Heart left ventricle (tissue), 16 donors: ENCODE data around the gene SLC5A12. TPM values are rescaled to one million over a fixed set of nuclear protein-coding genes. Genes with fewer than 3 reads are reported as not detected.

Experiments used
- ATAC-seq, 4 donors: fragments of 200-7000 bp; cut with Tn5 transposase; one replicate each; pipeline ENCODE4 v1.9.1; 2020 to 2022; ENCODE audit warnings: moderate library complexity in 4 of 4, mild to moderate bottlenecking in 3 of 4, moderate number of reproducible peaks in 1 of 4
- DNase-seq, 5 donors: peaks; one replicate each; pipeline ENCODE4 v3.0.0-alpha.2; 2020
- H3K27ac ChIP-seq, 12 donors: fragments of 200-600 bp; sonication (generic) in 4 of 12; one replicate each; pipeline versions ENCODE4 v1.5.0 to v1.8.0; 2016 to 2022; ENCODE audit warnings: mild to moderate bottlenecking in 2 of 12
- H3K27me3 ChIP-seq, 9 donors: fragments of 200-600 bp; sonication (generic) in 2 of 9; one replicate each; pipeline versions ENCODE4 v1.5.1 to v1.8.0; 2016 to 2022; ENCODE audit warnings: mild to moderate bottlenecking in 3 of 9
- H3K36me3 ChIP-seq, 9 donors: fragments of 200-600 bp; sonication (generic) in 2 of 9; one replicate each; pipeline versions ENCODE4 v1.5.0 to v1.8.0; 2018 to 2022; ENCODE audit warnings: mild to moderate bottlenecking in 2 of 9
- H3K4me1 ChIP-seq, 12 donors: fragments of 200-600 bp; sonication (generic) in 4 of 12; one replicate each; pipeline versions ENCODE4 v1.5.0 to v1.8.0; 2016 to 2022; ENCODE audit warnings: mild to moderate bottlenecking in 3 of 12
- H3K4me3 ChIP-seq, 12 donors: fragments of 200-600 bp; sonication (generic) in 4 of 12; one replicate each; pipeline versions ENCODE4 v1.5.0 to v1.8.0; 2017 to 2022; ENCODE audit warnings: mild to moderate bottlenecking in 9 of 12, moderate library complexity in 4 of 12
- H3K9me3 ChIP-seq, 12 donors: fragments of 200-600 bp; sonication (generic) in 4 of 12; one replicate each; pipeline versions ENCODE4 v1.5.0 to v1.8.0; 2016 to 2022; ENCODE audit warnings: mild to moderate bottlenecking in 1 of 12
- CTCF ChIP-seq, 12 donors: fragments of 200-600 bp; sonication (generic) in 4 of 12; IDR thresholded peaks; one replicate each; pipeline versions ENCODE4 v1.5.0 to v1.8.0; 2018 to 2022; ENCODE audit warnings: antibody characterized with exemption in 12 of 12, mild to moderate bottlenecking in 5 of 12
- POLR2A ChIP-seq, 2 donors: fragments of 450-650 bp; IDR thresholded peaks; one replicate each; pipeline ENCODE4 v1.6.1; 2017; ENCODE audit warnings: antibody characterized with exemption in 2 of 2, mild to moderate bottlenecking in 2 of 2, moderate library complexity in 2 of 2
- WGBS, 4 donors: extraction: QIAGEN DNeasy Blood & Tissue Kit in 2 of 4; methylation state at CpG; one replicate each; pipeline versions ENCODE4 v1.1.5 to v1.1.7; 2013 to 2018; 5-methylcytosine and 5-hydroxymethylcytosine counted together
- intact Hi-C, 10 donors: fragments of 100-400 bp; cut with DNase I; formaldehyde crosslinking; loops; one replicate each; pipeline versions ENCODE4 v1.11.1 to v1.14.2; 2022
- polyA plus RNA-seq, 2 donors: library from polyadenylated mRNA; stranded (reverse); fragments of 200-250 nt; gene quantifications; one replicate each; pipeline ENCODE4 v1.2.3, GENCODE V29; 2013
- total RNA-seq, 9 donors: library from RNA; depleted of rRNA in 2 of 9; stranded (reverse); fragments of >200 nt in 2 of 9; fragmentation: NEBNext Ultra II Directional in 3 of 9; extraction: Animal tissue kit (Norgen Biotek cat#: 25700) in 3 of 9; gene quantifications; one replicate each; pipeline versions ENCODE4 v1.1.0 to v1.2.4, GENCODE V29; 2016 to 2023
- donor health status: ischemic (EF 13 %, LVEDD 7.1; RV severe dilation, severe dysfunction).
- donor health status: healthy with polysubstance abuse.
- donor health status: DM: no; HTN: yes; CAD: no.
- donor health status: DM: no; HTN: no; CAD: no.
- donor health status: ischemic (EF 25% LVEDD 6.9; RV normal size, moderate dysfunction).
- donor health status: ischemic (EF 25% LVEDD 5.7; RV mildly dilated, moderate dysfunction).
- donor health status: healthy.
- donor health status: DM: yes; HTN: yes; CAD: no.
- donor health status: ischemic (EF 35%, LVEDD 5.7; RV mildly dilated, moderate dysfunction).
- donor health status: nonischemic (EF 11% LVEDD 7.7; RV severe dilation, severe dysfunction).
- donor health status: DM: yes; HTN: yes; CAD: no.
- donor health status: PGD.
- donor health status: ischemic (EF 29% LVEDD 5.4; RV normal size, mild dysfunction).
- donor health status: nonischemic (EF 23%, LVEDD 6.1; RV moderate dilation, normal function).

Gene SLC5A12
- total and polyA plus RNA-seq, 11 donors: 0.11 TPM; not detected in 10

- Histone ChIP-seq H3K9me3 (no peaks in the 10 kb centered on the region), H3K27ac (no peak overlapping the region), H3K36me3 (no peaks in the 10 kb centered on the region), H3K4me3 (no peak overlapping the region), H3K4me1 (no peaks in the 10 kb centered on the region), H3K27me3 (no peaks in the 10 kb centered on the region)
- ATAC-seq: no peak
- 48 to 85% (median 77%) methylated on average over 2 of the region's 2 CpGs for WGBS, 4 donors
- TF ChIP-seq POLR2A (IDR thresholded peaks at IDR 0.05): no peak
- no peak for TF ChIP-seq CTCF (IDR thresholded peaks at IDR 0.05)
- intact Hi-C loops: no loop called here
- DNase-seq: no peak
Observed at GRCh38 chr11:26623076-26623659, 98.7 kb downstream of the SLC5A12 start.

GRCh38 chr11:26622181-26622580 lies 99.7 kb downstream of the SLC5A12 start:
- no peak for DNase-seq
- Histone ChIP-seq H3K27ac (no peak overlapping the region), H3K4me1 (no peaks in the 10 kb centered on the region), H3K4me3 (no peak overlapping the region), H3K27me3 (no peaks in the 10 kb centered on the region), H3K36me3 (no peaks in the 10 kb centered on the region), H3K9me3 (no peaks in the 10 kb centered on the region)
- no peak for TF ChIP-seq POLR2A (IDR thresholded peaks at IDR 0.05)
- no peak for TF ChIP-seq CTCF (IDR thresholded peaks at IDR 0.05)
- WGBS, 4 donors: 71 to 85% (median 75%) methylated on average over 2 of the region's 2 CpGs
- ATAC-seq: no peak
- intact Hi-C loops: no loop called here

DNA sequence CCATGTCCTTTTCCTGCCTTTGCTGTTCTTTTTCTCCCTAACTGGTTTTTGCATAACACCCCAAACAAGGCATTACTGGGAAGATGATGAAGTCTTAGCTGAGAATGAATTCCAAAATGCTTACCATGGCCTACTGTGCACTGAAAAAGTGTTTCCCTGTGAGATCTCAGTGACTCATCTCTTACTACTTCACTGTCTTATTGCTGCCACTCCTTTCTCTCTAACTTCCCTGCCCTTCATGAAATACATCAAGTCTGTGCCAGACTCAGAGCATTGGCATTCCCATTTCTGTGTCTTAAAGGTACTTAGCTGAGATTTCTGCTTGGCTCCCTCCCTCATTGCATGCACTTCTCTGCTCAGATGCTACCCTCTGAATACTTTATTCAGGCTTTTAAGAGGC lies 100.7 kb downstream of the SLC5A12 start:
- H3K27ac ChIP-seq: no peak overlapping the region
- TF ChIP-seq CTCF (IDR thresholded peaks at IDR 0.05) (no peak), POLR2A (IDR thresholded peaks at IDR 0.05) (no peak)
- no peak for DNase-seq
- H3K27me3 ChIP-seq: no peaks in the 10 kb centered on the region
- intact Hi-C loops: no loop called here
- H3K4me3 ChIP-seq: no peak overlapping the region
- no peaks in the 10 kb centered on the region for H3K36me3 ChIP-seq
- H3K4me1 ChIP-seq: no peaks in the 10 kb centered on the region
- ATAC-seq: no peak
- H3K9me3 ChIP-seq: no peaks in the 10 kb centered on the region

- no peak overlapping the region for H3K27ac ChIP-seq
- 89 to 98% (median 93%) methylated on average over 1 of the region's 1 CpG for WGBS, 4 donors
Observed at GRCh38 chr11:26620282-26621045, 101.4 kb downstream of the SLC5A12 start.

More at GRCh38 chr11:26620282-26621045, 101.4 kb downstream of the SLC5A12 start:
- intact Hi-C loops: no loop called here
- Histone ChIP-seq H3K36me3 (no peaks in the 10 kb centered on the region), H3K9me3 (no peaks in the 10 kb centered on the region), H3K27me3 (no peaks in the 10 kb centered on the region), H3K4me1 (no peaks in the 10 kb centered on the region), H3K4me3 (no peak overlapping the region)
- no peak for ATAC-seq
- DNase-seq: no peak
- TF ChIP-seq CTCF (IDR thresholded peaks at IDR 0.05): no peak
- TF ChIP-seq POLR2A (IDR thresholded peaks at IDR 0.05): no peak
